Measurements from ENCODE around the gene TBCD.
"Not testable (repeated sequence)": the region's sequence is repeated elsewhere in the genome, so short reads cannot be mapped to it uniquely, and the experiment has no call there.

The TBCD gene

DNA sequence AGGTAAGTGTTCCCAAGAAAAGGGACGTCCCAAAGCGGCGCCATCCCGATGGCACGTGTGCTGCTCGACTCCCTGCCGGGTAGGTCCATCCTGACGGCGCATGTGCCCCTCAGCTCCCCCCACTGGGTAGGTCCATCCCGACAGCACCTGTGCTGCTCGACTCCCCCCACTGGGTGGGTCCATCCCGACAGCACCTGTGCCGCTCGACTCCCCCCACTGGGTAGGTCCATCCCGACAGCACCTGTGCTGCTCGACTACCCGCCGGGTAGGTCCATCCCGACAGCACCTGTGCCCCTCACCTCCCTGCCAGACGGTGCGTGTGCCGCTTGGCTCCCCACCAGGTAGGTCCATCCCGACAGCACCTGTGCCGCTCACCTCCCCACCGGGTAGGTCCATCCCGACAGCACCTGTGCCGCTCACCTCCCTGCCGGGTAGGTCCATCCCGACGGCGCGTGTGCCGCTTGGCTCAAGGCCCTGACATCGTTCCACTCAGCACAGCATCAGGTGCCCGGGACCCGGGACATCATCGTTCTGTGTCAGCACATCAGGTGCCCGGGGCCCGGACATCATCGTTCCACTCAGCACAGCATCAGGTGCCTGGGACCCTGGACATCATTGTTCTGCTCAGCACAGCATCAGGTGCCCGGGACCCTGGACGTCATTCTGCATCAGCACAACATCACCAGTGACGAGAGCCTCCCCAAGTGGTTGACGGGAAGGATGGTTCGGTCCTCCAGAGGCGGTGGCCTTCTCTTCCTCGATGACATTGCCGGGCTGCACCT, 22.2 kb upstream of the TBCD start:
- DNase-seq: no peak

DNA sequence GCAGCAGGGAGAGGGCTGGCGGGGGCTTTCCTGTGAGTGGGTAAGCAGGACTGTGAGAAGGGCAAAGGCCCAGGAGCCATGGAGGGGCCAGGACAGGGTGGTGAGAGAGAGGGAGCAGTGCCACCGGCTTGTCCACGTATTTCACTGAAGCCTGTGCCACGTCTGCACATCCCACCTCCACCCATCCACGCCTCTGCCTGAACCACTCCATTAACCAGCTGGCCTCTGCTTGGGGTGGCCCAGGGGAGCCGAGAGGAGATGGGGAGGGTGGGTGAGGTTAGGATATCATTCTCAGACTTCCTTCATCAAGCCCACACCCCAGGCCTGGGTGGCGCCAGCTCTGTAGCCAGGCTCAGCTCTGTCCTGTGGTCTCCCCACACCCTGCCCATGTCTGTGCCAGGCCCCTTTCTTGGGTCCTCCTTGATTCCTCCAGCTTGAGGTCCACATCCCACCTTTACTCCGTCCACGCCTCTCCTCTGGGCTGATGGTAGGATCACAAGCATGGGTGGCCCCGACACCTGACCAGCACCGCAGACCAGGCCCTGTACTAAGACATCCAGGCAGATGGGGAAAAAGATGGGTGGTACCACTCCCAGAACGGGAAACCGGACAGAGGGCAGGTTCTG, 19.6 kb upstream of the TBCD start:
- DNase-seq: no peak

DNA sequence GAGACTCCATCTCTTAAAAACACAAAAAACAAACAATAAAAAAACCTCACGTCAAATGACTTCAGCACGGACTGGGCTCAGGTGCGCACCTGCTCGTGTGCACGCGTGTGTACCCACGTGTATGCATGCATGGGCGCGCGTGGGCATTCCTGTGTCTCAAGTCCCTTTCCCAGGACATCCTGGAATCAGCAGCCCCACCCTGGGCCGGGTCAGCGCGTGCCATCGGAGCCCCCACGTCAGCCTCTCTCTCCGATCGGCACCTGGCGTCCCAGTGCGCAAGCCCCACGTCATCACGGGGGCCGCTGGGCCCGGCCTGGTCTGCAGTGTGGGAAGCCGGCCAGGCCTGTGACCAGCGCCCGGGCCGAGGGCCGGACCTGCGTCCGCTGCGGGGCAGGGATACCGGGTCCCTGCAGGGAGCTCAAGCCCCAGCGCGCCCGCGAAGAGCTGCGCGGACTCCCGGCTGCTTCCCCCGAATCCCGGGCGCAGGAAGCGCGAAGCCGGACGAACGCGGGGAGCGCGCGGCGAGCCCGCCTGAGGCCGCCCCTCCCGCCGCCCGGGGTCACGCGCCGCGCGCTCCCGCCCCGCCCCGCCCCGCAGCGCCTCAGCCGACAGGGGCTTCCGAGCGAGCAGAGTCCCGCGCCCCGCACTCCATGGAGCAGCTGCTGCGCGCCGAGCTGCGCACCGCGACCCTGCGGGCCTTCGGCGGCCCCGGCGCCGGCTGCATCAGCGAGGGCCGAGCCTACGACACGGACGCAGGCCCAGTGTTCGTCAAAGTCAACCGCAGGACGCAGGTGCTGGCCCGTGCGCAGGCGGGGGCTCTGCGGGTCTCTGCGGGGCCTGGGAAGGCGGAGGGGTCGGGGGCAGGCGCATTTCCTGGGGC, 16.6 kb upstream of the TBCD start, which contains the start of gene FN3K:
FN3K (plus strand) TSS at position 629 of the 880 bp plus-strand sequence; CDS start at position 651, 22 bp downstream.
- peak; percentile 62 for DNase-seq

DNA sequence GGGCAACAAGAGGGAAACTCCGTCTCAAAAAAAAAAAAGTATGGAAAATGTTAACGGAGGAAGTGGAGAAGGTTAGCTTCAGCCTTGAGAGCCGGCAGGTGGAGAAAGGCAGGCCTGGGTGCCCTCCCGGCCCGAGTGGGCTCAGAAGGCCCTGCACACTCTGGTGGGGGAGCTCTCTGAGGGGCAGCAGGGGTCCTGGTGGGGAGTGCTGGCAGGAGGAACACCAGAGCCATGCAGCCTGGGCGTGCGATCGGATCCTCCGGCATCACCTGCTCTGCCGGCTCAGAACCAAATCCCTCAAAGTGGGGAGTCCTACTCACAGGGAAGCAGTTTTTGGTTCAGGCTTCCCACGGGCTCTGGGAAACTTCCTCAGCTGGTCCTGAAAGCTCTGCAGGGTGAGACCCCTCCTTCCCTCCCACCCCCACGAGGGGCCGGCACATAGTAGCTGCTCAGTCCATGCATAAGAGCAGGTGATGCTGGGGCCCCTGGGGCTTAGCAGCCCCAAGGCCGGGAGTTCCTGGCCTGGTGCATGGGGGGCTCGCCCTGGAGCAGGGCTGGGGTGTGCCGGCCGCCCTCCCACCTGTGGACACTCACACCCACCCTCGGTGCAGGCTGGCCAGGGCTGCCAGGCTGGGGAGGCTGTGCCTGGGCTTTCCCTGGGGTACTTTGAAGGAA, 15.2 kb upstream of the TBCD start:
- DNase-seq: no peak

DNA sequence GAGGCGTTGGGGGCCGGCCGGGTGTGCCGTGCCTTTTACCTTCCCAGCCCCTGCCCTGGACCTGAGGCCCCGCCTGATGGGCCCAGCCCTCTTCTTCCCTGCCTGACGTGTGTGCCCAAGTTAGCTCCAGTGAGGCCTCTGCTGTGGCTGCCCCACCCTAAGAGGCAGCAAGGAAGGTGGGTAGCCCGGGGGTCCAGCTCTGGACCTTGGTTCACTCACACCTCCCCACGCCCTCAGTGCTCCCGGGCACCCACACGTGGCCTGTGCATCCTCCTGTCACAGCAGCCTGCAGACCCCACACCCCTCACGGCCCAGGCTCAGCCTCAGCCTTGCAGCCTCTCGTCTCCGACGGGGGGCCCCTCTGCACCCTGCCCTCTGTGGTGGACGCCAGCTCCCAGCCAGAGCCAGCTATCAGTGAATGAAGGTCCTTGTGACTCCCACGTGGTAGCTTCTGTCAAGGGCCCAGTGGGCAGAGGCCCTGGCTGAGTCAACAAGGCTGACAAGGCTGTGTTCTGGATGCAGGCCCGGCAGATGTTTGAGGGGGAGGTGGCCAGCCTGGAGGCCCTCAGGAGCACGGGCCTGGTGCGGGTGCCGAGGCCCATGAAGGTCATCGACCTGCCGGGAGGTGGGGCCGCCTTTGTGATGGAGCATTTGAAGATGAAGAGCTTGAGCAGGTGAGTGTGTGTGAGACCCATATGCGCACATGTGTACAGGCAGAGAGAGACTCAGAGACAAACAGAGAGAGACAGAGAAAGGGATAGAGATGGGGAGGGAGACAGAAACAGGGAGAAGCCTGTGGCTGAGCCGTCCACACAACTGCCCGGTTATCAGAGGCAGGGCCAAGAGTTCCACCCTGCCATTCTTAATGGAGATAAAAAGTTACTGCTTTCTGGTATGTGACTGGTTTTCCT, 13.6 kb upstream of the TBCD start:
- DNase-seq: peak; percentile 91

DNA sequence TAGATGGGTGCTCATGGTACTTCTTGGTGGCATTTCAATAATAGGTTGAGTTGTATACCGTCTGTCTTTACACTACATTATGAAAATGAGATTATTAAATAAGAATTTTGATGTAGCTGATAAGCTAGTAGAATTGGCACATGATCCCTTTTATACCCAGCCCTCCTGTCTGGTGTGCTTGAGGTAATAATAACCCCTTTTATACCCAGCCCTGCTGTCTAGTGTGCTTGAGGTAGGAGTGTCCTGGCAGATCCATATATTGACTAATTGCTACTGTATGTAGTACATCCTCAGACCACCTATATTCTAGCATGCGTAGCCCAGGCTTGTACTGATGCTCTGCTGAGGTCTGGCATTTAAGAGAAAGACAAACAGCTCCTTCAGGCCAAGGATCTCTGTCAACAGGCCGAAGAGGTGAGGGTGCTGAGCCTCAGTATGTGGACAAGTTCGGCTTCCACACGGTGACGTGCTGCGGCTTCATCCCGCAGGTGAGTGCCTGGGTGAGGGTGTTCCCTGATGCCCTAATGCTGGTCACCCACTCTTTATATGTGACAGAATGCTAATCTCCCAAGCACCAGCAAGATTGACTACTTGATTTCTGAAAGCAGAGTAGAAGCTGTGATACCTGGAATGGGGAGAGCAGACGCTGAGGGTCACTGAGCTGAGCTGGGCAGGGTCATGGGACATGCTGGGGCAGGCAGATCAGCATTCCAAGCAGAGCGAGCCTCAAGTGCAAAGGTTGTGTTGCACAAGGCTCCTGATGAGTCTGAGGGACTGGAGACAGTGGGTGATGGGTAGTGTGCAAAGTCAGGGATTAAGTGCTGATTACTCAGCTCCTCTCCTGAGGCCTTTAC, 10.7 kb upstream of the TBCD start:
- peak; percentile 50 for DNase-seq

DNA sequence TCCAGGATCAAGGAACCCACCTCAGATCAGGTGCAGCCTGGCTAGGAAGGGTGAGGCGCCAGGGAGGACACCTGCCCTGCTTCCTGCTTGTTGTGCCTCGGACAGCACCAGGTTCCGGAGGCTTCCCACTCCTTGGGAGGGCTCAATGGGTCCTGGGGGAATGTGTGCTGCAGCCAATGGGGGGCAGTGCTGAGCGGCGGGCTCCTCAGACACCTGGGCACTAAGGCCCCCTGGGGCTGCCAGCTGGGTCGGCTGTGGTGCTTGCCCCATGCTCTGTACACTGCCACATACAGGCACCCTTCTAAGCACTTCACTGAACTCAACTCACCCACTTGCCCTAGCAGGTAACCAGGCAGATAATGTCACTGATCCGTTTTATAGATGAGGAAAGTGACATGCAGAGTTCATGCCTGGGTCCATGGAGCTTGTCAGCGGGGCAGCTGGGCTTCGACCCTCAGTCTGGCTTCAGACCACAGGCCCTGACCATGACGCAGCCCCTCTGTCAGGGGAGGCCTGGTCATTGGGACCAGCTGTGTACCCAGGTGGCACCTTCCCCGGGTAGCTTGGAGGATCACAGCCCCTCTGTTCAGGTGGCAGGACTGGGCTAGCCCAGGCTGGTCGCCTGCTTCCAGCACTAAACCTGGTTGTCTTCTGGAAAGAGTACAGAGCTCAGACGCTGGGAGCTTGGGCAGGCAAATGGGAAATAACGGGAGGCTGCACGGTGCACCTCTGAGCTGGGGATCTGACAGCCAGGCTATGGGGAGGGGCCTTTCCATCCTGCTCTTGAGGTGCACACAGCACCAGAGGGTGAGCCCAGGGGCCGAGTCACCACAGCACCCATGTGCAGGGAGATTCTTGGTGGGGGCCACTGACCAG, 8.3 kb upstream of the TBCD start:
- DNase-seq: no peak

DNA sequence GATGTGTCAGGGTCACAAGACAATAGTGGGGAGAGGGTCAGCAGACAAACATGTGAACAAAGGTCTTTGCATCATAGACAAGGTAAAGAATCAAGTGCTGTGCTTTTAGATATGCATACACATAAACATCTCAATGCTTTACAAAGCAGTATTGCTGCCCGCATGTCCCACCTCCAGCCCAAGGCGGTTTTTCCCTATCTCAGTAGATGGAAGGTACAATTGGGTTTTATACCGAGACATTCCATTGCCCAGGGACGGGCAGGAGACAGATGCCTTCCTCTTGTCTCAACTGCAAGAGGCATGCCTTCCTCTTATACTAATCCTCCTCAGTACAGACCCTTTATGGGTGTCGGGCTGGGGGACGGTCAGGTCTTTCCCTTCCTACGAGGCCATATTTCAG, 7.1 kb upstream of the TBCD start:
- DNase-seq: not testable (repeated sequence)

DNA sequence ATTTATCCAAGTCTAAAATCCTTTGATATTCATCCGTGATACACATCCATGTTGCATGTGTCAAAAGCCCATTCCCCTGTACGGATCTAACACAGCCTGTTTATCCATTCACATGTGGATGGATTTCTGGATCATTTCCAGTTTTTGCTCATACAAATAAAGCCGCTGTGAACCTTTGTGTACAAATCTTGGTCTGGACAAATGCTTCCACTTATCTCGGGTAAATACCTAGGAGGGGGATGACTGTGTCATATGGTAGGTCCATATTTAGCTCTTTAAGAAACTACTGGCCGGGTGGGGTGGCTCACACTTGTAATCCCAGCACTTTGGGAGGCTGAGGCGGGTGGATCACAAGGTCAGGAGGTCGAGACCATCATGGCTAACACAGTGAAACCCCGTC, 6.3 kb upstream of the TBCD start:
- DNase-seq: no peak

DNA sequence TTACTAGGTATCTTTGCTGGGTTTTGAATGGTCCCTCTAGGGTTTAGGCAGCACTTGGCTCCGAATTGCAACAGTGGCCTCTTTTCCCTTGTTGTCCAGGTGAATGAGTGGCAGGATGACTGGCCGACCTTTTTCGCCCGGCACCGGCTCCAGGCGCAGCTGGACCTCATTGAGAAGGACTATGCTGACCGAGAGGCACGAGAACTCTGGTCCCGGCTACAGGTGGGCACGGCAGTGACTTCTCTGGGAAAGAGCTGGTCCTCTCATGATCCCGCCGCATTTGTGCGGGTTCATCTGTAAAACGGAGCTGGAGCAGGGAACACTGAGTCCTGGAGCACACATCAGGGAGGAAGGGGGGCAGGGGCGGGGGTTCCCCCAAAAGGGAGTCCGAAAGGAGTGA, 3.1 kb upstream of the TBCD start:
- DNase-seq: no peak

DNA sequence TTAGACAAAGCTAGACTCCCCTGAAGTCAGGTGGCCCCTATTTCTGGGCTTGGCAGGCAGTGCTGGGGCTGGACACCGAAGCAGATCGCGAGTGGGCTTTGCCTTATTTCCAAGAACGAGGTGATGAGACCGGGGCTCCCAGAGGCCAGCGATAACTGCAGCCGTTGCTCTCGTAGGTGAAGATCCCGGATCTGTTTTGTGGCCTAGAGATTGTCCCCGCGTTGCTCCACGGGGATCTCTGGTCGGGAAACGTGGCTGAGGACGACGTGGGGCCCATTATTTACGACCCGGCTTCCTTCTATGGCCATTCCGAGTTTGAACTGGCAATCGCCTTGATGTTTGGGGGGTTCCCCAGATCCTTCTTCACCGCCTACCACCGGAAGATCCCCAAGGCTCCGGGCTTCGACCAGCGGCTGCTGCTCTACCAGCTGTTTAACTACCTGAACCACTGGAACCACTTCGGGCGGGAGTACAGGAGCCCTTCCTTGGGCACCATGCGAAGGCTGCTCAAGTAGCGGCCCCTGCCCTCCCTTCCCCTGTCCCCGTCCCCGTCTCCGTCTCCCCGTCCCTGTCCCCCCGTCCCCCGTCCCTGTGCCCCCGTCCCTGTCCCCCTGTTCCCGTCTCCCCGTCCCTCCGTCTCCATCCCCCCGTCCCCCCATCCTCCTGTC, 1.5 kb upstream of the TBCD start:
- DNase-seq: no peak

DNA sequence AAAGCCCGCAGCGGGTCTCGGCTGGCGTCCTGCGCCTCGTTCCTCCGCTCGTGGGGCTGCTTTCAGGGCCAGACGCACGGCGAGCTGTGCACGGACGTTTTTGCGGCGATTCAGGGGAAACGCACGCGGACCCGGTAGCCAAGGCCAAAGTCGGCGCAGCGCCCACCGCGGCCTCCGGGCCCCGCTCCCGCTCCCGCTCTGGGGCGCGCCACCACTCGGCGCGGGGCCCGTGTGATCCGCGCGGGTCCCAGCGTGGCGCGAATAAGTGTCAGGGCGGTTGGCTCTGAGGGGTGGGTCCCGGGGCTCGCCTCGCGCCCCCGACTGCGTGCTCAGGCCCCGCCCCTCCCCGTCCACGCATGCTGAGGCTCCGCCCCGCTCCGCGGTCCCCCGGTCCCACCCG, 694 bp upstream of the TBCD start:
- DNase-seq: no peak

DNA sequence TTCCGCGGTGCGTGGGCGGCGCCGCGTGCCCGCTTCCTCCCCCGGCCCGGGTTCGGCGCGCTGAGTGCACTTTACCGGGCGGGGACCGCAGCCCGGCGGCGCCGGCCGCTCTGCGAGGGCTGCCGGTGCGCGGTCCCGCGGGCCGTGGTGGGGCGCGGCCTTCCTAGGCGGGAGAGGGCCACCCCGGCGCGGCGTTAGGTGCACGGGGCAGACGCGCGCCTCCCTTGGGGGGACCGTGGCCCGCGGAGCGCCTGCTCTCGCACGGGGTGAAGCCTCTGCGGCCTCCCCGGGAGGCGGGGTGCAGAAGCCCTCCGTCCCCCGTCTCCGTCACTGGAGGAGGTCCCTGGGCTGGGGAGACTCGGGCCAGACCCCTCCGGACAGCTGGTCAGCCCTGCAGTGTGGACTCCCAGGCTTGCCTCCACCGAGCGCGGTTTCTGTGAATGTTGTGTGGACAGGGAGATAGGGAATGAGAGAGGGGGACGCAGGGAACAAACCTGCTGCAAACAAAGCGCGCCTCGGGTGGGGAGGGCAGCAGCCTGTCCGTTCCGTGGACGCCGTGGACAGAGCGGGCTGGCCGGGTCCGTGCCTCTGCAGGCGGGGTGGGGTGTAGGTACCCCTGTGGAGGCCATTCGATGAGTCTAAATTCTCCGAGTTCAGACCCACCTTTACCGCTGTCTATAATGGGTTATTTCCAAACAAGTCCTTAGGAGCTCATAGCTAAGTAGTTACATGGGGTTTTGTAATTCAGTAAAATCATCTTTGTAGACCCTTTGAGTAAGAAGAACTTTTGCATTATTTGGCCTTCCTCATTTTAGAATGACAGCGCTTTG, 721 bp downstream of the TBCD start:
- DNase-seq: peak; percentile 39

DNA sequence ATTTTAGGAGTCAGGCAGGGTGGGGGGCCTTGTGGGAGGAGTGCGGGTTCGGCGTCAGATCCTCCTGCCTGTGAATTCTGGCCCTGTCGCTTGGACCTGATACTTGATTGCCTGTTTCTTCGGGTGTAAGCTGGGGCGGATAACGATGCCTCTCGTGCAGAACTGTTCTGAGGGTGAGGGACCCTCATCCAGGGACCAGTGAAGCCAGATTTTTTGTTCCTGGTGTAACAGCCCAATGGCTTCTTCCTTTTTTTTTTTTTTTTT, 1.3 kb downstream of the TBCD start:
- no peak for DNase-seq

DNA sequence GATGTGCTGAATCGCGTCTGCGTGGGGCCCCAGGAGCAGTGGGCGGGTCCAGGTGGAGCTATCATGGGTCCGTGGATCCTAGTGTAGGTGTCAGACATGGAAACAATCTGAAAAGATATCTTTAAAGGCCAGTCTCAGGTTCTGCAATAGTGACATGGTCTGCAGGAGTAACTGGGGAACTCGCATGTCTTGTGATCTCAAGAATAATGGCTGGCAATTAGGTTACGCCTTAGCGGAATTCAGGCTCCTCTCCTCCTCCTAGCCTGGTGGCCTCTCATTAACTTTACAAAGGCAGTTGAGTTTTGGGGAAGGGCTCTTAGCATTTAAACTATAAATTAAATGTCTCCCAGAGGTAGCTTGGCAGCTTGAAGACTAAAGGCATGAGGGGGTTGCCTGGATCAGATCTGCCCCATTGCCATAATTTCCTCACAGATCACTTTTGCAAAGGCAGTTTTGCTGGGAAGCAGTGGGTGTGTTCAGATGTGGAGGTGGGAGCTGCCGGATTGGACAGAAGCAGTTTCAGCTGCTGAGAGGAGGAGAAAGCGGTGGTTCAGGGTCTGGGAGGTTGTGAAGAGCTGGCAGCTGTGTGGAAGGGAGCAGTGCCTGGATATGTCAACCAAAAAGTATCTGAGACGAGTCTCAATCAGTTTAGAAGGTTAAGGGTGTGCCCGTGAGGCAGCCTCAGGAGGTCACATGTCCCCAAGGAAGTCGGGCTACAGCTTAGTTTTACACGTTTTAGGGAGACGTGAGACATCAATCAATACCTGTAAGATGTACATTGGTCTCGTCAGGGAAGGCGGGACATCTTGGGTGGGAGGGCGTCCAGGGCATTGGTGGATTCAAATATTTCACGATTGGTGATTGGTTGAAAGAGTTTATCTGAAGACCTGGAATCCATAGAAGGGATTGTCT, 2.7 kb downstream of the TBCD start:
- peak; percentile 53 for DNase-seq

DNA sequence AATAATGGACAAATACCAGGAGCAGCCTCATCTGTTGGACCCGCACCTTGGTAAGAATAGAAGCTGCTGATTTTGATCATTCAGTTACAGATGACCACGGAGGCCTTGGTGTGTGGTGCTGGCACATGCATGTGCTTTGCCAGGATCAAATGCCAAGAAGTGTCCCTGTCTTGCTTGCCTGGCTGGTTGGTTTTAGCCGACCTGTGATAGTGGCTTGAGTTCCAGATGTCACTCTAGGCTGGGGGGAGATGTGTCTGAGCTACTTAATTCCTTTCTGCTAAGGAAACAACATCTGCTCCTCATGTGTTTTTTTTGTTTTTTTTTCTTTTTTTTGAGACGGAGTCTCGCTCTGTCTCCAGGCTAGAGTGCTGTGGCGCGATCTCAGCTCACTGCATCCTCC, 4.3 kb downstream of the TBCD start:
- no peak for DNase-seq

DNA sequence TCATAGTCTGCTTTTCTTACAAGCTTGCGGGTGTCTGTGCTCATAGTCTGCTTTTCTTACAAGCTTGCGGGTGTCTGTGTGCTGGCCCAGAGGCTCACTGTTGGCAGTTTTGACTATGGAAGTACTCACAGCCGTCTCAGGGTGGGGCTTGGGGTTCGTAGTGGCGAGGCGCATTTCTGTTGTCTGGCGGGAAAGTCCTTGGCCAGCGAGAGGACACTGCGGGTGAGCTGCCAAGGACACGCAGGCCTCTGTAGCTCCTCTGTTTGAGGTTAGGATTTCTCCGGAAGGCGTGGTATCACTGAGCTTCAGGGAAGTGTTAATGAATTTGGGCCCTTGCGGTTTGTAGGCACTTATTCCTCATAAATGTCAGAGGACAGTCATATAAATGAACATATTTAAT, 13.5 kb downstream of the TBCD start:
- DNase-seq: no peak

All from OCI-M1 (cell line).